Liver (tissue), 9 donors: Measurements from ENCODE around the gene CACNA1F. TPM values are rescaled to one million over a fixed set of nuclear protein-coding genes. Genes with fewer than 3 reads are reported as not detected.
A peak's percentile ranks its signal among the peaks of the same experiment; 100 is the strongest.

Experiments
- DNase-seq: peaks from one replicate; pipeline ENCODE4 v3.0.0-alpha.2; 2017; ENCODE audit warnings: low spot score
- H3K27ac ChIP-seq, 2 donors: one replicate each; pipeline ENCODE4 v1.7.0; 2013; ENCODE audit warnings: inconsistent platforms in 2 of 2, low read length in 2 of 2, control low read depth in 1 of 2, low read depth in 1 of 2, mild to moderate bottlenecking in 1 of 2
- H3K27me3 ChIP-seq, 4 donors: one replicate each; pipeline versions ENCODE4 v1.6.1 to v1.7.0; 2013; ENCODE audit warnings: low read length in 3 of 4, inconsistent platforms in 1 of 4, mild to moderate bottlenecking in 1 of 4, moderate library complexity in 1 of 4; ENCODE audit not compliant: control insufficient read depth in 4 of 4, insufficient read depth in 4 of 4
- H3K36me3 ChIP-seq, 4 donors: one replicate each; pipeline versions ENCODE4 v1.6.1 to v1.7.0; 2013; ENCODE audit warnings: low read length in 3 of 4, mild to moderate bottlenecking in 3 of 4, low read depth in 1 of 4, moderate library complexity in 1 of 4; ENCODE audit not compliant: control insufficient read depth in 4 of 4, insufficient read depth in 3 of 4
- H3K4me1 ChIP-seq, 4 donors: one replicate each; pipeline versions ENCODE4 v1.6.1 to v1.7.0; 2013; ENCODE audit warnings: low read length in 3 of 4, mild to moderate bottlenecking in 3 of 4, moderate library complexity in 1 of 4; ENCODE audit not compliant: control insufficient read depth in 4 of 4, insufficient read depth in 4 of 4
- H3K4me3 ChIP-seq, 3 donors: one replicate each; pipeline versions ENCODE4 v1.6.1 to v1.7.0; 2013; ENCODE audit warnings: low read length in 3 of 3, control low read depth in 1 of 3, low read depth in 1 of 3, mild to moderate bottlenecking in 1 of 3
- H3K9ac ChIP-seq, 2 donors: one replicate each; pipeline ENCODE4 v1.7.0; 2013; ENCODE audit warnings: low read length in 2 of 2, mild to moderate bottlenecking in 2 of 2, moderate library complexity in 2 of 2, control low read depth in 1 of 2, low read depth in 1 of 2
- H3K9me3 ChIP-seq, 4 donors: one replicate each; pipeline versions ENCODE4 v1.6.1 to v1.7.0; 2013; ENCODE audit warnings: low read length in 3 of 4; ENCODE audit not compliant: control insufficient read depth in 4 of 4
- EGR1 ChIP-seq, 2 donors: IDR thresholded peaks; 2 replicates each; pipeline ENCODE4 v1.6.1; 2016 to 2018; ENCODE audit warnings: antibody characterized with exemption in 2 of 2, low read depth in 2 of 2
- FOXA1 ChIP-seq: IDR thresholded peaks from 2 replicates; pipeline ENCODE4 v1.6.1; 2016; ENCODE audit warnings: antibody characterized with exemption
- FOXA2 ChIP-seq: IDR thresholded peaks from 2 replicates; pipeline ENCODE4 v1.6.1; 2016; ENCODE audit warnings: antibody characterized with exemption
- GABPA ChIP-seq, 2 donors: IDR thresholded peaks in 1 of 2; conservative IDR thresholded peaks in 1 of 2; 2 replicates each; pipeline ENCODE4 v1.6.1; 2016; ENCODE audit warnings: antibody characterized with exemption in 2 of 2, mild to moderate bottlenecking in 1 of 2, moderate library complexity in 1 of 2
- HNF4A ChIP-seq, 2 donors: conservative IDR thresholded peaks; 2 replicates each; pipeline ENCODE4 v1.6.1; 2016; ENCODE audit warnings: antibody characterized with exemption in 2 of 2, mild to moderate bottlenecking in 2 of 2
- HNF4G ChIP-seq: IDR thresholded peaks from 2 replicates; pipeline ENCODE4 v1.6.1; 2016; ENCODE audit warnings: antibody characterized with exemption
- JUND ChIP-seq, 2 donors: IDR thresholded peaks; 2 replicates each; pipeline ENCODE4 v1.6.1; 2016; ENCODE audit warnings: antibody characterized with exemption in 2 of 2
- NR2F2 ChIP-seq: IDR thresholded peaks from 2 replicates; pipeline ENCODE4 v1.6.1; 2016; ENCODE audit warnings: antibody characterized with exemption
- RAD21 ChIP-seq, 2 donors: IDR thresholded peaks; 2 replicates each; pipeline ENCODE4 v1.6.1; 2016; ENCODE audit warnings: antibody characterized with exemption in 2 of 2, mild to moderate bottlenecking in 2 of 2
- RXRA ChIP-seq, 2 donors: IDR thresholded peaks; 2 replicates each; pipeline ENCODE4 v1.6.1; 2017 to 2018; ENCODE audit warnings: antibody characterized with exemption in 2 of 2, mild to moderate bottlenecking in 1 of 2
- SP1 ChIP-seq: IDR thresholded peaks from 2 replicates; pipeline ENCODE4 v1.6.1; 2018; ENCODE audit warnings: antibody characterized with exemption, mild to moderate bottlenecking
- TAF1 ChIP-seq: conservative IDR thresholded peaks from 2 replicates; pipeline ENCODE4 v1.6.1; 2016; ENCODE audit warnings: antibody characterized with exemption, mild to moderate bottlenecking
- YY1 ChIP-seq: IDR thresholded peaks from 2 replicates; pipeline ENCODE4 v1.6.1; 2016; ENCODE audit warnings: antibody characterized with exemption, mild to moderate bottlenecking
- ZBTB33 ChIP-seq: IDR thresholded peaks from 2 replicates; pipeline ENCODE4 v1.6.1; 2016; ENCODE audit warnings: antibody characterized with exemption
- WGBS: extraction: QIAGEN DNeasy Blood & Tissue Kit; methylation state at CpG from one replicate; pipeline ENCODE4 v1.1.7; 2013; 5-methylcytosine and 5-hydroxymethylcytosine counted together
- polyA plus RNA-seq, 2 donors: library from polyadenylated mRNA; stranded (reverse) in 1 of 2; unstranded in 1 of 2; fragments of 200-250 nt in 1 of 2; fragments of >200 nt in 1 of 2; fragmentation: Nextera tagmentation in 1 of 2; extraction: Ambion mirVana in 1 of 2; gene quantifications; one replicate each; pipeline versions ENCODE4 v1.2.1 to v1.2.3, GENCODE V29; 2013 to 2015
- total RNA-seq, 2 donors: library from RNA; depleted of rRNA; stranded (reverse); fragments of >200 nt; gene quantifications; one replicate each; pipeline ENCODE4 v1.2.3, GENCODE V29; 2014
- TF ChIP-seq, protein P1 (sequence below): IDR thresholded peaks from 2 replicates; pipeline ENCODE4 v1.6.1; 2016; ENCODE audit warnings: antibody characterized with exemption
- TF ChIP-seq, protein P2 (sequence below): IDR thresholded peaks from 2 replicates; pipeline ENCODE4 v1.6.1; 2016; ENCODE audit warnings: antibody characterized with exemption, mild to moderate bottlenecking
- TF ChIP-seq, protein P3 (sequence below): IDR thresholded peaks from 2 replicates; pipeline ENCODE4 v1.6.1; 2016; ENCODE audit warnings: antibody characterized with exemption
- TF ChIP-seq, protein P4 (sequence below): fragments of 150-350 bp; IDR thresholded peaks from 2 replicates; pipeline ENCODE4 v1.5.1; 2017; ENCODE audit warnings: improper control_type of control experiment, low read depth, low read length; ENCODE audit not compliant: missing input control
- donor health status: healthy.
- donor health status: healthy.
- donor health status: healthy.
- donor health status: healthy.
- donor health status: healthy.

The CACNA1F gene
- total and polyA plus RNA-seq, 4 donors = 0.03 TPM; not detected in 3

- Histone ChIP-seq H3K36me3 (peaks cover 0 to 3% (median 0%) of the 10 kb centered on the region in 4 donors), H3K27ac (peak overlapping the region; percentile 82 to 88), H3K4me3 (no peak overlapping the region), H3K9me3 (no peaks in the 10 kb centered on the region), H3K9ac (no peak overlapping the region), H3K4me1 (peaks cover 2 to 10% (median 6%) of the 10 kb centered on the region in 4 donors), H3K27me3 (no peaks in the 10 kb centered on the region)
- WGBS = 77% methylated on average over 15 of the region's 15 CpGs
- TF ChIP-seq, protein P1, sequence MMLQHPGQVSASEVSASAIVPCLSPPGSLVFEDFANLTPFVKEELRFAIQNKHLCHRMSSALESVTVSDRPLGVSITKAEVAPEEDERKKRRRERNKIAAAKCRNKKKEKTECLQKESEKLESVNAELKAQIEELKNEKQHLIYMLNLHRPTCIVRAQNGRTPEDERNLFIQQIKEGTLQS = no peak
- no peak for TF ChIP-seq RAD21 (IDR thresholded peaks at IDR 0.05)
- TF ChIP-seq, protein P2, sequence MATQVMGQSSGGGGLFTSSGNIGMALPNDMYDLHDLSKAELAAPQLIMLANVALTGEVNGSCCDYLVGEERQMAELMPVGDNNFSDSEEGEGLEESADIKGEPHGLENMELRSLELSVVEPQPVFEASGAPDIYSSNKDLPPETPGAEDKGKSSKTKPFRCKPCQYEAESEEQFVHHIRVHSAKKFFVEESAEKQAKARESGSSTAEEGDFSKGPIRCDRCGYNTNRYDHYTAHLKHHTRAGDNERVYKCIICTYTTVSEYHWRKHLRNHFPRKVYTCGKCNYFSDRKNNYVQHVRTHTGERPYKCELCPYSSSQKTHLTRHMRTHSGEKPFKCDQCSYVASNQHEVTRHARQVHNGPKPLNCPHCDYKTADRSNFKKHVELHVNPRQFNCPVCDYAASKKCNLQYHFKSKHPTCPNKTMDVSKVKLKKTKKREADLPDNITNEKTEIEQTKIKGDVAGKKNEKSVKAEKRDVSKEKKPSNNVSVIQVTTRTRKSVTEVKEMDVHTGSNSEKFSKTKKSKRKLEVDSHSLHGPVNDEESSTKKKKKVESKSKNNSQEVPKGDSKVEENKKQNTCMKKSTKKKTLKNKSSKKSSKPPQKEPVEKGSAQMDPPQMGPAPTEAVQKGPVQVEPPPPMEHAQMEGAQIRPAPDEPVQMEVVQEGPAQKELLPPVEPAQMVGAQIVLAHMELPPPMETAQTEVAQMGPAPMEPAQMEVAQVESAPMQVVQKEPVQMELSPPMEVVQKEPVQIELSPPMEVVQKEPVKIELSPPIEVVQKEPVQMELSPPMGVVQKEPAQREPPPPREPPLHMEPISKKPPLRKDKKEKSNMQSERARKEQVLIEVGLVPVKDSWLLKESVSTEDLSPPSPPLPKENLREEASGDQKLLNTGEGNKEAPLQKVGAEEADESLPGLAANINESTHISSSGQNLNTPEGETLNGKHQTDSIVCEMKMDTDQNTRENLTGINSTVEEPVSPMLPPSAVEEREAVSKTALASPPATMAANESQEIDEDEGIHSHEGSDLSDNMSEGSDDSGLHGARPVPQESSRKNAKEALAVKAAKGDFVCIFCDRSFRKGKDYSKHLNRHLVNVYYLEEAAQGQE = no peak
- no peak for TF ChIP-seq NR2F2
- no peak for TF ChIP-seq RXRA (IDR thresholded peaks at IDR 0.05)
- no peak for TF ChIP-seq JUND (IDR thresholded peaks at IDR 0.05)
- TF ChIP-seq SP1 = no peak
- TF ChIP-seq ZBTB33 = no peak
- TF ChIP-seq EGR1 (IDR thresholded peaks at IDR 0.05; ENCODE audit: low read depth in 2 of 2) = no peak
- no peak for TF ChIP-seq FOXA1
- TF ChIP-seq, protein P3, sequence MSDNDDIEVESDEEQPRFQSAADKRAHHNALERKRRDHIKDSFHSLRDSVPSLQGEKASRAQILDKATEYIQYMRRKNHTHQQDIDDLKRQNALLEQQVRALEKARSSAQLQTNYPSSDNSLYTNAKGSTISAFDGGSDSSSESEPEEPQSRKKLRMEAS = no peak
- TF ChIP-seq YY1 = no peak
- no peak for TF ChIP-seq FOXA2
- no peak for TF ChIP-seq TAF1
- TF ChIP-seq HNF4A (conservative IDR thresholded peaks at IDR 0.05) = no peak
- TF ChIP-seq, protein P4, sequence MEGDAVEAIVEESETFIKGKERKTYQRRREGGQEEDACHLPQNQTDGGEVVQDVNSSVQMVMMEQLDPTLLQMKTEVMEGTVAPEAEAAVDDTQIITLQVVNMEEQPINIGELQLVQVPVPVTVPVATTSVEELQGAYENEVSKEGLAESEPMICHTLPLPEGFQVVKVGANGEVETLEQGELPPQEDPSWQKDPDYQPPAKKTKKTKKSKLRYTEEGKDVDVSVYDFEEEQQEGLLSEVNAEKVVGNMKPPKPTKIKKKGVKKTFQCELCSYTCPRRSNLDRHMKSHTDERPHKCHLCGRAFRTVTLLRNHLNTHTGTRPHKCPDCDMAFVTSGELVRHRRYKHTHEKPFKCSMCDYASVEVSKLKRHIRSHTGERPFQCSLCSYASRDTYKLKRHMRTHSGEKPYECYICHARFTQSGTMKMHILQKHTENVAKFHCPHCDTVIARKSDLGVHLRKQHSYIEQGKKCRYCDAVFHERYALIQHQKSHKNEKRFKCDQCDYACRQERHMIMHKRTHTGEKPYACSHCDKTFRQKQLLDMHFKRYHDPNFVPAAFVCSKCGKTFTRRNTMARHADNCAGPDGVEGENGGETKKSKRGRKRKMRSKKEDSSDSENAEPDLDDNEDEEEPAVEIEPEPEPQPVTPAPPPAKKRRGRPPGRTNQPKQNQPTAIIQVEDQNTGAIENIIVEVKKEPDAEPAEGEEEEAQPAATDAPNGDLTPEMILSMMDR = no peak
- TF ChIP-seq HNF4G = no peak
- no peak for TF ChIP-seq GABPA (IDR thresholded peaks at IDR 0.05 in 1 of 2, conservative IDR thresholded peaks at IDR 0.05 in 1 of 2)
- DNase-seq = no peak
Measured at GRCh38 chrX:49187028-49187394, 46.1 kb downstream of the CACNA1F start.
